GM19238 (cell line): ENCODE data around the gene LMF1.
"Not testable (repeated sequence)": the region's sequence is repeated elsewhere in the genome, so short reads cannot be mapped to it uniquely, and the experiment has no call there.

Source experiments
- DNase-seq: peaks from one replicate; pipeline ENCODE4 v3.0.0; 2011; ENCODE audit warnings: low spot score; ENCODE audit not compliant: insufficient read length

The LMF1 gene

GRCh38 chr16:832652-833336 lies 138.0 kb downstream of the LMF1 start:
- no peak for DNase-seq

GRCh38 chr16:831571-832413 lies 139.0 kb downstream of the LMF1 start:
- no peak for DNase-seq

GRCh38 chr16:830871-831570 lies 139.8 kb downstream of the LMF1 start:
- DNase-seq = no peak

GRCh38 chr16:830107-830870 lies 140.5 kb downstream of the LMF1 start:
- no peak for DNase-seq

GRCh38 chr16:828891-829290 lies 141.9 kb downstream of the LMF1 start:
- DNase-seq = no peak

- no peak for DNase-seq
Measured at GRCh38 chr16:827513-827912, 143.3 kb downstream of the LMF1 start.

GRCh38 chr16:825341-826061 lies 145.3 kb downstream of the LMF1 start:
- DNase-seq = no peak

GRCh38 chr16:824601-825000 lies 146.2 kb downstream of the LMF1 start:
- DNase-seq = no peak

GRCh38 chr16:824194-824593 lies 146.6 kb downstream of the LMF1 start:
- DNase-seq = no peak

GRCh38 chr16:822909-823297 lies 147.9 kb downstream of the LMF1 start:
- no peak for DNase-seq

- DNase-seq = no peak
Measured at GRCh38 chr16:822174-822908, 148.4 kb downstream of the LMF1 start.

- no peak for DNase-seq
Measured at GRCh38 chr16:821751-822150, 149.0 kb downstream of the LMF1 start.

GRCh38 chr16:820748-821147 lies 150.0 kb downstream of the LMF1 start:
- no peak for DNase-seq

GRCh38 chr16:820044-820408 lies 150.8 kb downstream of the LMF1 start:
- DNase-seq = not testable (repeated sequence)

GRCh38 chr16:819336-820043 lies 151.3 kb downstream of the LMF1 start:
- no peak for DNase-seq

- no peak for DNase-seq
Measured at GRCh38 chr16:818592-818991, 152.2 kb downstream of the LMF1 start.

- DNase-seq = no peak
Measured at GRCh38 chr16:818132-818531, 152.7 kb downstream of the LMF1 start.

- no peak for DNase-seq
Measured at GRCh38 chr16:817001-817906, 153.5 kb downstream of the LMF1 start.

GRCh38 chr16:815861-816260 lies 154.9 kb downstream of the LMF1 start:
- DNase-seq = no peak
